GM12891 (cell line): ENCODE data around the gene PER2.

Experiments
- POLR2A ChIP-seq: IDR thresholded peaks from 2 replicates; pipeline ENCODE4 v1.6.1; 2011; ENCODE audit warnings: low read depth, low read length, control low read depth
- SPI1 ChIP-seq: IDR thresholded peaks from 2 replicates; pipeline ENCODE4 v1.6.1; 2011; ENCODE audit warnings: low read depth, low read length, control low read depth
- TAF1 ChIP-seq: IDR thresholded peaks from 2 replicates; pipeline ENCODE4 v1.6.1; 2011; ENCODE audit warnings: low read depth, low read length, control low read depth

- TF ChIP-seq POLR2A (no peak), TAF1 (no peak), SPI1 (no peak)
These were observed 42.0 kb upstream of the PER2 start for GRCh38 chr2:238330391-238330790.
